ENCODE results near the gene DAPK2. TPM values are rescaled to one million over a fixed set of nuclear protein-coding genes. Genes with fewer than 3 reads are reported as not detected.

The DAPK2 gene
- total RNA-seq, 1 experiment from 2014 or later, result 1.4 TPM

DNA sequence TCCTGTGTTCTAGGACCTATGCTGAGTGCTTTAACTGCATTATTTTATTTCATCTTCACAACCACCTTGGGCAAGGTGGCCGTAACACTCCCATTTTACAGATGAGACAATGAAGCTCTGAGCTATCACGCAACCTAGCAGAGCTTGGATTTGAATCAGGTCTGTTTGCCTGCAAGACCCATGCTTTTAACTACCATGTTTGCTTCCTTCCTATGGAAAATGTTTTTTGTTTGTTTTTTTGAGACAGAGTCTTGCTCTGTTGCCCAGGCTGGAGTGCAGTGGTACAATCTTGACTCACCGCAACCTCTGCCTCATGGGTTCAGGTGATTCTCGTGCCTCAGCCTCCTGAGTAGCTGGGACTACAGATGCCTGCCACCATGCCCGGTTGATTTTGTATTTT lies 187.8 kb downstream of the DAPK2 start:
- no peaks in the 10 kb centered on the region for H3K9me3 ChIP-seq
- H3K36me3 ChIP-seq (ENCODE audit: control insufficient read depth, insufficient read depth, low read length), result no peaks in the 10 kb centered on the region
- H3K27me3 ChIP-seq (replicated peaks; ENCODE audit: control insufficient read depth, insufficient read depth, low read length), result no peaks in the 10 kb centered on the region
- no TSS peak for BruUV-seq (replicated peaks)
- no peaks in the 10 kb centered on the region for H3K4me1 ChIP-seq
- intact Hi-C loops (cut with micrococcal nuclease; ENCODE audit: unreplicated experiment), result no loop called here
- Mint-ChIP-seq H3K27me3 (ENCODE audit: insufficient read depth, unreplicated experiment) (no peaks in the 10 kb centered on the region), H3K4me1 (ENCODE audit: low read depth, unreplicated experiment) (peaks cover 24% of the 10 kb centered on the region), H3K4me3 (ENCODE audit: unreplicated experiment) (no peak overlapping the region), H3K27ac (ENCODE audit: unreplicated experiment) (no peak overlapping the region), H3K9me3 (ENCODE audit: unreplicated experiment) (no peaks in the 10 kb centered on the region), H3K36me3 (ENCODE audit: insufficient read depth, unreplicated experiment) (no peaks in the 10 kb centered on the region)
- H3K4me3 ChIP-seq (ENCODE audit: low read depth, low read length), result no peak overlapping the region
- CTCF ChIA-PET, result no interaction called here
- TF ChIP-seq, protein P1, sequence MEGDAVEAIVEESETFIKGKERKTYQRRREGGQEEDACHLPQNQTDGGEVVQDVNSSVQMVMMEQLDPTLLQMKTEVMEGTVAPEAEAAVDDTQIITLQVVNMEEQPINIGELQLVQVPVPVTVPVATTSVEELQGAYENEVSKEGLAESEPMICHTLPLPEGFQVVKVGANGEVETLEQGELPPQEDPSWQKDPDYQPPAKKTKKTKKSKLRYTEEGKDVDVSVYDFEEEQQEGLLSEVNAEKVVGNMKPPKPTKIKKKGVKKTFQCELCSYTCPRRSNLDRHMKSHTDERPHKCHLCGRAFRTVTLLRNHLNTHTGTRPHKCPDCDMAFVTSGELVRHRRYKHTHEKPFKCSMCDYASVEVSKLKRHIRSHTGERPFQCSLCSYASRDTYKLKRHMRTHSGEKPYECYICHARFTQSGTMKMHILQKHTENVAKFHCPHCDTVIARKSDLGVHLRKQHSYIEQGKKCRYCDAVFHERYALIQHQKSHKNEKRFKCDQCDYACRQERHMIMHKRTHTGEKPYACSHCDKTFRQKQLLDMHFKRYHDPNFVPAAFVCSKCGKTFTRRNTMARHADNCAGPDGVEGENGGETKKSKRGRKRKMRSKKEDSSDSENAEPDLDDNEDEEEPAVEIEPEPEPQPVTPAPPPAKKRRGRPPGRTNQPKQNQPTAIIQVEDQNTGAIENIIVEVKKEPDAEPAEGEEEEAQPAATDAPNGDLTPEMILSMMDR (IDR thresholded peaks at IDR 0.05; ENCODE audit: insufficient read depth in 1 of 2, low read depth in 1 of 2, low read length in 1 of 2, severe bottlenecking in 1 of 2, unreplicated experiment in 1 of 2), result no peak
- DNase-seq, result no peak
- POLR2A ChIA-PET, result no interaction called here

DNA sequence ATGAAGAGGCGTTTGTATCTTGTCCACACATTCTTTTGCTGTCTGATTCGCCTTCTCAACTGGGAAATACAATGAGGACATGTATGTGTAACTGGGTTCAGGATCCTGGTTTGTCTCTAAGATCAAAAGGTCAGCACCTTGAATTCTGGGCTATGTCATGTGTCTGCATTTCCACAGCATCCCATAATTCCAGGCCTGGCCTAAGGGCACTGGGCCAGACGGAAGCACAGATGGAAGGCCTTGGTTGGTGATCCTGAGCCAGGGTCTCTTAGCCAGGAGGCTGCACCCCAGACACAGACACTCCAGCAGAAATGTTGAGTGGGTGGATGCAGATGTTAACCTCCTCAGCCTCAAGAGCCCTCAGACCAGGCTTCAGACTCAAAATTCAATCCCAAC lies 188.8 kb downstream of the DAPK2 start:
- ChIA-PET CTCF (no interaction called here), POLR2A (no interaction called here)
- intact Hi-C loops (cut with micrococcal nuclease; ENCODE audit: unreplicated experiment), result no loop called here
- Mint-ChIP-seq H3K4me1 (ENCODE audit: low read depth, unreplicated experiment) (peaks cover 20% of the 10 kb centered on the region), H3K4me3 (ENCODE audit: unreplicated experiment) (no peak overlapping the region), H3K9me3 (ENCODE audit: unreplicated experiment) (no peaks in the 10 kb centered on the region), H3K36me3 (ENCODE audit: insufficient read depth, unreplicated experiment) (no peaks in the 10 kb centered on the region), H3K27me3 (ENCODE audit: insufficient read depth, unreplicated experiment) (no peaks in the 10 kb centered on the region), H3K27ac (ENCODE audit: unreplicated experiment) (no peak overlapping the region)
- H3K4me3 ChIP-seq (ENCODE audit: low read depth, low read length), result no peak overlapping the region
- H3K27me3 ChIP-seq (replicated peaks; ENCODE audit: control insufficient read depth, insufficient read depth, low read length), result no peaks in the 10 kb centered on the region
- BruUV-seq (replicated peaks), result no TSS peak
- DNase-seq, result no peak
- H3K9me3 ChIP-seq, result no peaks in the 10 kb centered on the region
- no peaks in the 10 kb centered on the region for H3K4me1 ChIP-seq
- TF ChIP-seq, protein P1 (IDR thresholded peaks at IDR 0.05; ENCODE audit: insufficient read depth in 1 of 2, low read depth in 1 of 2, low read length in 1 of 2, severe bottlenecking in 1 of 2, unreplicated experiment in 1 of 2), result no peak
- no peaks in the 10 kb centered on the region for H3K36me3 ChIP-seq (ENCODE audit: control insufficient read depth, insufficient read depth, low read length)

Small RNA genes lying within 50 kb of the gene (microRNA-seq; reads per million reads assigned to microRNA genes)
- not detected for gene MIR422A

Other genes with a start within 250 kb of the DAPK2 start
- 34.7 and 44.6 TPM in 2 replicates for gene HERC1, start 212.5 kb downstream of the DAPK2 start, total RNA-seq (2022)
- gene CIAO2A, start 47.4 kb upstream of the DAPK2 start, total RNA-seq (2022), result 61.6 and 63.7 TPM in 2 replicates
- 72.0 and 75.7 TPM in 2 replicates for gene SNX1, start 49.5 kb upstream of the DAPK2 start, total RNA-seq (2022)
- gene SNX22, start 105.2 kb upstream of the DAPK2 start, total RNA-seq (2022), result 0.91 and 1.2 TPM in 2 replicates
- gene PPIB, start 116.5 kb upstream of the DAPK2 start, total RNA-seq (2022), result 458 and 504 TPM in 2 replicates